Heart right ventricle (tissue), 16 donors: ENCODE results near the gene STRA8. TPM values are rescaled to one million over a fixed set of nuclear protein-coding genes. Genes with fewer than 3 reads are reported as not detected.

ENCODE experiments used
- ATAC-seq, 8 donors: fragments of 200-7000 bp; cut with Tn5 transposase; one replicate each; pipeline ENCODE4 v1.9.1; 2020; ENCODE audit warnings: mild to moderate bottlenecking in 8 of 8, moderate library complexity in 8 of 8, moderate number of reproducible peaks in 1 of 8
- DNase-seq, 2 donors: peaks; one replicate each; pipeline ENCODE4 v3.0.0-alpha.2; 2020
- H3K27ac ChIP-seq, 10 donors: fragments of 200-600 bp; sonication (generic) in 2 of 10; one replicate each; pipeline versions ENCODE4 v1.5.0 to v1.8.0; 2020 to 2022; ENCODE audit warnings: mild to moderate bottlenecking in 3 of 10
- H3K27me3 ChIP-seq, 7 donors: fragments of 200-600 bp; one replicate each; pipeline ENCODE4 v1.8.0; 2021 to 2022; ENCODE audit warnings: mild to moderate bottlenecking in 2 of 7
- H3K36me3 ChIP-seq, 9 donors: fragments of 200-600 bp; sonication (generic) in 1 of 9; one replicate each; pipeline versions ENCODE4 v1.5.0 to v1.8.0; 2020 to 2022; ENCODE audit warnings: mild to moderate bottlenecking in 2 of 9
- H3K4me1 ChIP-seq, 9 donors: fragments of 200-600 bp; sonication (generic) in 1 of 9; one replicate each; pipeline versions ENCODE4 v1.5.0 to v1.8.0; 2020 to 2022; ENCODE audit warnings: mild to moderate bottlenecking in 4 of 9
- H3K4me3 ChIP-seq, 10 donors: fragments of 200-600 bp; sonication (generic) in 2 of 10; one replicate each; pipeline versions ENCODE4 v1.5.0 to v1.8.0; 2020 to 2022; ENCODE audit warnings: mild to moderate bottlenecking in 7 of 10, moderate library complexity in 2 of 10
- H3K9me3 ChIP-seq, 11 donors: fragments of 200-600 bp in 10 of 11; sonication (generic) in 2 of 11; one replicate each; pipeline versions ENCODE4 v1.5.0 to v1.8.0; 2013 to 2022; ENCODE audit warnings: mild to moderate bottlenecking in 2 of 11, control low read depth in 1 of 11, moderate library complexity in 1 of 11
- CTCF ChIP-seq, 9 donors: fragments of 200-600 bp; sonication (generic) in 2 of 9; IDR thresholded peaks; one replicate each; pipeline versions ENCODE4 v1.5.0 to v1.8.0; 2021 to 2022; ENCODE audit warnings: antibody characterized with exemption in 9 of 9, mild to moderate bottlenecking in 5 of 9, moderate library complexity in 1 of 9
- WGBS, 2 donors: extraction: QIAGEN DNeasy Blood & Tissue Kit; methylation state at CpG; one replicate each; pipeline ENCODE4 v1.1.7; 2013; ENCODE audit warnings: inconsistent platforms in 1 of 2; 5-methylcytosine and 5-hydroxymethylcytosine counted together
- intact Hi-C, 10 donors: fragments of 100-400 bp; cut with DNase I; formaldehyde crosslinking; loops; one replicate each; pipeline versions ENCODE4 v1.11.1 to v1.14.2; 2022
- polyA plus RNA-seq, 2 donors: library from polyadenylated mRNA; stranded (reverse); fragments of 200-250 nt; gene quantifications; one replicate each; pipeline ENCODE4 v1.2.3, GENCODE V29; 2013
- total RNA-seq, 10 donors: library from RNA; stranded (reverse); fragmentation: NEBNext Ultra II Directional in 3 of 10; extraction: Animal tissue kit (Norgen Biotek cat#: 25700) in 3 of 10; gene quantifications; one replicate each; pipeline versions ENCODE4 v1.2.1 to v1.2.4, GENCODE V29; 2021 to 2023
- donor health status: Arrhythmogenic right ventricular cardiomyopathy.
- donor health status: ischemic (EF 13 %, LVEDD 7.1; RV severe dilation, severe dysfunction).
- donor health status: healthy with polysubstance abuse.
- donor health status: DM: no; HTN: yes; CAD: no.
- donor health status: DM: no; HTN: no; CAD: no.
- donor health status: ischemic (EF 25% LVEDD 6.9; RV normal size, moderate dysfunction).
- donor health status: ischemic (EF 25% LVEDD 5.7; RV mildly dilated, moderate dysfunction).
- donor health status: healthy.
- donor health status: DM: yes; HTN: yes; CAD: no.
- donor health status: Ischemic cardiomyopathy.
- donor health status: ischemic (EF 35%, LVEDD 5.7; RV mildly dilated, moderate dysfunction).
- donor health status: nonischemic (EF 11% LVEDD 7.7; RV severe dilation, severe dysfunction).
- donor health status: DM: yes; HTN: yes; CAD: no.
- donor health status: PGD.
- donor health status: ischemic (EF 29% LVEDD 5.4; RV normal size, mild dysfunction).
- donor health status: nonischemic (EF 23%, LVEDD 6.1; RV moderate dilation, normal function).

Gene STRA8
- total and polyA plus RNA-seq, 12 donors: not detected

DNA sequence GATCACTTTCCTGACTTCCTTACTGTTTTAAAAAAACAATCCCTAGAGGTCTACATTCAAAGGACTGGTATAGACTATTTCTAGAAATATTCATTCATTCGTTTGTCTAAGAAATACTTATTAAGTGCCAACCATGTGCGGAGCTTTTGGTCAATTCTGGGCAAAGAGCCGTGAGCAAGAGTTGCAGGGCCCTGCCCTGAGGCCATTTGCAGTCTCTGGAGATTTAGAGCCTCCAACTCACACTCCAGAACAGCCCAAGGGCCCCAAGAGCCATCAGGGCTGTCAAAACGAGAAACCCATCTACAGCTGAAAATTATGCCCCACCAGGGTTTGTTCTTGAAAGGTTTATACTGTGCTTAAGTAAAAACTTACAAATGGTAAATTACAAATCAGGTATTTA is 38.5 kb upstream of the STRA8 start:
- H3K27me3 ChIP-seq: no peaks in the 10 kb centered on the region
- peaks cover 0 to 1% (median 0%) of the 10 kb centered on the region in 9 donors for H3K4me1 ChIP-seq
- intact Hi-C loops: no loop called here
- H3K36me3 ChIP-seq: peaks cover 0 to 100% (median 36%) of the 10 kb centered on the region in 9 donors
- WGBS, 2 donors: 84 to 86% methylated on average over 4 of the region's 4 CpGs
- no peaks in the 10 kb centered on the region for H3K9me3 ChIP-seq
- no peak for TF ChIP-seq CTCF (IDR thresholded peaks at IDR 0.05)
- no peak for ATAC-seq
- H3K27ac ChIP-seq: no peak overlapping the region
- no peak for DNase-seq
- no peak overlapping the region for H3K4me3 ChIP-seq

GRCh38 chr7:135195968-135196629 is 37.5 kb upstream of the STRA8 start:
- intact Hi-C loops: no loop called here
- H3K27ac ChIP-seq: no peak overlapping the region
- H3K4me3 ChIP-seq: no peak overlapping the region
- no peaks in the 10 kb centered on the region for H3K27me3 ChIP-seq
- DNase-seq (no peak), ATAC-seq (no peak)
- H3K4me1 ChIP-seq: peaks cover 0 to 7% (median 2%) of the 10 kb centered on the region in 9 donors
- 95 to 96% methylated on average over 14 of the region's 14 CpGs for WGBS, 2 donors
- H3K36me3 ChIP-seq: peaks cover 0 to 100% (median 34%) of the 10 kb centered on the region in 9 donors
- TF ChIP-seq CTCF (IDR thresholded peaks at IDR 0.05): no peak
- H3K9me3 ChIP-seq: no peaks in the 10 kb centered on the region

- ATAC-seq: no peak
- H3K27ac ChIP-seq: no peak overlapping the region
- DNase-seq: no peak
- H3K27me3 ChIP-seq: no peaks in the 10 kb centered on the region
- WGBS, 2 donors: 94 to 96% methylated on average over 2 of the region's 2 CpGs
- peaks cover 0 to 100% (median 32%) of the 10 kb centered on the region in 9 donors for H3K36me3 ChIP-seq
- intact Hi-C loops: no loop called here
- no peak for TF ChIP-seq CTCF (IDR thresholded peaks at IDR 0.05)
- peaks cover 0 to 12% (median 5%) of the 10 kb centered on the region in 9 donors for H3K4me1 ChIP-seq
- H3K4me3 ChIP-seq: no peak overlapping the region
- no peaks in the 10 kb centered on the region for H3K9me3 ChIP-seq
Measured at GRCh38 chr7:135197343-135197742, 36.3 kb upstream of the STRA8 start.

- ATAC-seq (no peak), DNase-seq (no peak)
- Histone ChIP-seq H3K4me1 (peaks cover 0 to 12% (median 5%) of the 10 kb centered on the region in 9 donors), H3K27me3 (no peaks in the 10 kb centered on the region), H3K27ac (no peak overlapping the region), H3K36me3 (peaks cover 0 to 100% (median 32%) of the 10 kb centered on the region in 9 donors), H3K9me3 (no peaks in the 10 kb centered on the region), H3K4me3 (no peak overlapping the region)
- no peak for TF ChIP-seq CTCF (IDR thresholded peaks at IDR 0.05)
- intact Hi-C loops: no loop called here
- WGBS, 2 donors: 93 to 95% methylated on average over 15 of the region's 15 CpGs
Measured at GRCh38 chr7:135197906-135198655, 35.6 kb upstream of the STRA8 start.
